Ascending aorta (tissue), 2 donors: ENCODE data around the gene C8B. TPM values are rescaled to one million over a fixed set of nuclear protein-coding genes. Genes with fewer than 3 reads are reported as not detected.

Experiments used
- DNase-seq, 2 donors: peaks; one replicate each; pipeline ENCODE4 v3.0.0-alpha.2; 2019; ENCODE audit warnings: low spot score in 2 of 2
- H3K27ac ChIP-seq, 2 donors: fragments of 200-600 bp; sonication (generic); one replicate each; pipeline ENCODE4 v1.5.1; 2016 to 2017; ENCODE audit warnings: mild to moderate bottlenecking in 1 of 2
- H3K27me3 ChIP-seq: fragments of 200-600 bp; sonication (generic); one replicate; pipeline ENCODE4 v1.5.1; 2017
- H3K36me3 ChIP-seq, 2 donors: fragments of 200-600 bp; sonication (generic); one replicate each; pipeline ENCODE4 v1.5.1; 2016
- H3K4me1 ChIP-seq, 2 donors: fragments of 200-600 bp; sonication (generic); one replicate each; pipeline ENCODE4 v1.5.1; 2016 to 2017; ENCODE audit warnings: mild to moderate bottlenecking in 1 of 2
- H3K4me3 ChIP-seq, 2 donors: fragments of 200-600 bp; sonication (generic); one replicate each; pipeline ENCODE4 v1.5.1; 2016 to 2017; ENCODE audit warnings: mild to moderate bottlenecking in 1 of 2
- H3K9me3 ChIP-seq, 2 donors: fragments of 200-600 bp; sonication (generic); one replicate each; pipeline ENCODE4 v1.5.1; 2016
- intact Hi-C: fragments of 100-400 bp; cut with DNase I; formaldehyde crosslinking; loops from one replicate; pipeline ENCODE4 v1.15.1; 2023
- total RNA-seq: library from RNA; depleted of rRNA; stranded (reverse); fragments of >200 nt; gene quantifications from one replicate; pipeline ENCODE4 v1.1.0, GENCODE V29; 2016
- TF ChIP-seq, protein P1 (sequence below), 3 experiments: fragments of 200-600 bp in 2 of 3; fragments of 450-650 bp in 1 of 3; sonication (generic) in 2 of 3; IDR thresholded peaks; one replicate each; pipeline ENCODE4 v1.5.1; 2016 to 2019; ENCODE audit warnings: antibody characterized with exemption in 3 of 3, mild to moderate bottlenecking in 1 of 3, moderate library complexity in 1 of 3

C8B gene
- total RNA-seq, 1 donor from 2014 or later, result 347 TPM

DNA sequence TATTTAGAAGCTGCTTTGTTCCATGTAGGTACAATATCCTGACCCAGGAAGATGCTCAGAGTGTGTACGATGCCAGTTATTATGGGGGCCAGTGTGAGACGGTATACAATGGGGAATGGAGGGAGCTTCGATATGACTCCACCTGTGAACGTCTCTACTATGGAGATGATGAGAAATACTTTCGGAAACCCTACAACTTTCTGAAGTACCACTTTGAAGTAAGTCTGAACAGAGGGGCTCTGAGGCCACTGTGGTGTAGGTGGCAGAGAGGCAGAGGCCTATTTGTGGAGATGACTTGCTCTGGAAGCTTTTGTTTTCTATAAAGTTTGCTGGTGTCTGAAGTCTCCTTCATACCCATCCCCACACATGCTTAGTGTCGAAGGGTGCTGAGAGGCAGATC is 84.4 kb downstream of the C8B start:
- no peak for DNase-seq
- H3K9me3 ChIP-seq, result no peaks in the 10 kb centered on the region
- no peak overlapping the region for H3K4me3 ChIP-seq
- H3K27me3 ChIP-seq, result no peaks in the 10 kb centered on the region
- H3K27ac ChIP-seq, result no peak overlapping the region
- TF ChIP-seq, protein P1, sequence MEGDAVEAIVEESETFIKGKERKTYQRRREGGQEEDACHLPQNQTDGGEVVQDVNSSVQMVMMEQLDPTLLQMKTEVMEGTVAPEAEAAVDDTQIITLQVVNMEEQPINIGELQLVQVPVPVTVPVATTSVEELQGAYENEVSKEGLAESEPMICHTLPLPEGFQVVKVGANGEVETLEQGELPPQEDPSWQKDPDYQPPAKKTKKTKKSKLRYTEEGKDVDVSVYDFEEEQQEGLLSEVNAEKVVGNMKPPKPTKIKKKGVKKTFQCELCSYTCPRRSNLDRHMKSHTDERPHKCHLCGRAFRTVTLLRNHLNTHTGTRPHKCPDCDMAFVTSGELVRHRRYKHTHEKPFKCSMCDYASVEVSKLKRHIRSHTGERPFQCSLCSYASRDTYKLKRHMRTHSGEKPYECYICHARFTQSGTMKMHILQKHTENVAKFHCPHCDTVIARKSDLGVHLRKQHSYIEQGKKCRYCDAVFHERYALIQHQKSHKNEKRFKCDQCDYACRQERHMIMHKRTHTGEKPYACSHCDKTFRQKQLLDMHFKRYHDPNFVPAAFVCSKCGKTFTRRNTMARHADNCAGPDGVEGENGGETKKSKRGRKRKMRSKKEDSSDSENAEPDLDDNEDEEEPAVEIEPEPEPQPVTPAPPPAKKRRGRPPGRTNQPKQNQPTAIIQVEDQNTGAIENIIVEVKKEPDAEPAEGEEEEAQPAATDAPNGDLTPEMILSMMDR (IDR thresholded peaks at IDR 0.05), result no peak
- intact Hi-C loops, result no loop called here
- no peaks in the 10 kb centered on the region for H3K36me3 ChIP-seq
- H3K4me1 ChIP-seq, result no peaks in the 10 kb centered on the region

DNA sequence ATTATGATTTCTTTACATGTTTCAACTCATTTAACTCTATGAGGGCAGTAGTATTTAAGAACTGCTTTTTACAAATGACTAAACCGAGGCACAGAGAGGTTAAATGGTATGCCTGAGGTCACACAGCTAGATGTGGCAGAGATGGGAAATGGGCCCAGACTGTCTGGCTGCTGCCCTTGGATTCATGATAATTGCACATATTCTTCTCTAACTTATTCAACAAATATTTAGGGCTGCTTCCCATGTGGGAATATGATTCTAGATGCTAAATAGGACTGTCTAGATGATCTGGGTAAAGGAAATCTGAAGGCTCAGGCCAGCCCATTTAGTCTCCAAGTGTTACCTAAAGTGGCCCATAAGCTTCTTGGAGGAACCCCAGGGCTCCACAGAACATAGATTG is 85.0 kb downstream of the C8B start:
- Histone ChIP-seq H3K4me1 (no peaks in the 10 kb centered on the region), H3K4me3 (no peak overlapping the region), H3K27ac (no peak overlapping the region), H3K9me3 (no peaks in the 10 kb centered on the region), H3K27me3 (no peaks in the 10 kb centered on the region), H3K36me3 (no peaks in the 10 kb centered on the region)
- DNase-seq, result no peak
- TF ChIP-seq, protein P1 (IDR thresholded peaks at IDR 0.05), result no peak
- intact Hi-C loops, result no loop called here

Other genes starting within 250 kb of the C8B start
- gene FYB2, start 146.6 kb downstream of the C8B start, total RNA-seq, result not detected
- gene C8A, start 111.2 kb downstream of the C8B start, total RNA-seq, result 0.21 TPM